GM12878 (cell line): ENCODE measurements around the gene PPP1R27. TPM values are rescaled to one million over a fixed set of nuclear protein-coding genes. Genes with fewer than 3 reads are reported as not detected.

Source experiments
- BRCA1 ChIP-seq: IDR thresholded peaks from 2 replicates; pipeline ENCODE4 v1.6.1; 2011; ENCODE audit warnings: low read depth, low read length, improper control_type of control experiment
- CBFB ChIP-seq: IDR thresholded peaks from 2 replicates; pipeline ENCODE4 v1.6.1; 2016; ENCODE audit warnings: antibody characterized with exemption, low read depth
- CBX3 ChIP-seq: fragments of 200-600 bp; sonication (generic); IDR thresholded peaks from 2 replicates; pipeline ENCODE4 v1.6.1; 2016; ENCODE audit warnings: low read depth, borderline replicate concordance
- EZH2 ChIP-seq: IDR thresholded peaks from 2 replicates; pipeline ENCODE4 v1.6.1; 2012; ENCODE audit warnings: low read depth, mild to moderate bottlenecking, control low read depth, inconsistent platforms, low read length, borderline replicate concordance; ENCODE audit not compliant: control insufficient read depth
- HDAC2 ChIP-seq: fragments of 200-600 bp; sonication (generic); IDR thresholded peaks from 2 replicates; pipeline ENCODE4 v1.6.1; 2017
- IKZF2 ChIP-seq, 2 experiments: fragments of 450-650 bp; IDR thresholded peaks; 2 replicates each; pipeline ENCODE4 v1.6.1; 2017; ENCODE audit warnings: mild to moderate bottlenecking in 2 of 2, moderate library complexity in 2 of 2
- JUND ChIP-seq: IDR thresholded peaks from 2 replicates; pipeline ENCODE4 v1.6.1; 2012; ENCODE audit warnings: low read depth, mild to moderate bottlenecking, low read length, improper control_type of control experiment, moderate library complexity
- NRF1 ChIP-seq: conservative IDR thresholded peaks from 2 replicates; pipeline ENCODE4 v1.6.1; 2011; ENCODE audit warnings: mild to moderate bottlenecking, low read depth, low read length, improper control_type of control experiment
- SMAD5 ChIP-seq: IDR thresholded peaks from 2 replicates; pipeline ENCODE4 v1.6.1; 2016; ENCODE audit warnings: antibody characterized with exemption, low read depth
- STAT1 ChIP-seq: fragments of 450-650 bp; conservative IDR thresholded peaks from 2 replicates; pipeline ENCODE4 v1.6.1; 2014; ENCODE audit warnings: antibody characterized with exemption, mild to moderate bottlenecking
- ZNF622 ChIP-seq: fragments of 450-650 bp; IDR thresholded peaks from 2 replicates; pipeline ENCODE4 v1.6.1; 2017; ENCODE audit warnings: mild to moderate bottlenecking, inconsistent platforms
- polyA plus RNA-seq, 11 experiments: library from polyadenylated mRNA; depleted of rRNA in 4 of 11; unstranded in 6 of 11; stranded (reverse) in 5 of 11; fragments of >200 nt; fragmentation: Nextera tagmentation in 4 of 11; fragmentation: Illumina TruSeq in 1 of 11; extraction: Ambion mirVana in 4 of 11; extraction: Trizol in 1 of 11; gene quantifications; 1 replicate in 1 of 11; 2 replicates in 10 of 11; pipeline versions ENCODE4 v1.2.1 to v1.2.3, GENCODE V29; 2011 to 2016; ENCODE audit warnings: inconsistent platforms in 2 of 11, missing spikeins in 2 of 11, low read depth in 1 of 11
- total RNA-seq, 4 experiments: library from RNA; depleted of rRNA in 3 of 4; stranded (reverse); fragments of >200 nt in 3 of 4; fragmentation: Illumina TruSeq in 1 of 4; extraction: Trizol in 1 of 4; gene quantifications; 2 replicates each; pipeline versions ENCODE4 v1.2.1 to v1.2.3, GENCODE V29; 2013 to 2021
- TF ChIP-seq, protein P1 (sequence below): IDR thresholded peaks from 2 replicates; pipeline ENCODE4 v1.6.1; 2011; ENCODE audit warnings: low read depth, mild to moderate bottlenecking, low read length, moderate library complexity, borderline replicate concordance; ENCODE audit errors: extremely low read depth
- TF ChIP-seq, protein P2 (sequence below): IDR thresholded peaks from 2 replicates; pipeline ENCODE4 v1.6.1; 2012; ENCODE audit warnings: low read depth, low read length, improper control_type of control experiment
- TF ChIP-seq, protein P3 (sequence below): fragments of 450-650 bp; formaldehyde crosslinking; IDR thresholded peaks from 2 replicates; pipeline ENCODE4 v1.4.0; 2020; ENCODE audit warnings: mild to moderate bottlenecking, moderate library complexity
- TF ChIP-seq, protein P4 (sequence below): IDR thresholded peaks from 2 replicates; pipeline ENCODE4 v1.6.1; 2011; ENCODE audit warnings: low read depth, low read length, improper control_type of control experiment, borderline replicate concordance
- TF ChIP-seq, protein P5 (sequence below): IDR thresholded peaks from 2 replicates; pipeline ENCODE4 v1.6.1; 2011; ENCODE audit warnings: borderline replicate concordance, low read depth, mild to moderate bottlenecking, moderate library complexity, low read length; ENCODE audit not compliant: insufficient read depth, poor library complexity, severe bottlenecking
- TF ChIP-seq, protein P6 (sequence below): fragments of 450-650 bp; formaldehyde crosslinking; IDR thresholded peaks from 2 replicates; pipeline ENCODE4 v1.4.0; 2022; ENCODE audit warnings: mild to moderate bottlenecking, moderate library complexity

The PPP1R27 gene
- total and polyA plus RNA-seq, 10 of the 15 experiments (the other 5 are each of a cell fraction or from before 2014, with no cell fraction given): 0.17 to 1.6 (median 0.49) TPM; not detected in 3

DNA sequence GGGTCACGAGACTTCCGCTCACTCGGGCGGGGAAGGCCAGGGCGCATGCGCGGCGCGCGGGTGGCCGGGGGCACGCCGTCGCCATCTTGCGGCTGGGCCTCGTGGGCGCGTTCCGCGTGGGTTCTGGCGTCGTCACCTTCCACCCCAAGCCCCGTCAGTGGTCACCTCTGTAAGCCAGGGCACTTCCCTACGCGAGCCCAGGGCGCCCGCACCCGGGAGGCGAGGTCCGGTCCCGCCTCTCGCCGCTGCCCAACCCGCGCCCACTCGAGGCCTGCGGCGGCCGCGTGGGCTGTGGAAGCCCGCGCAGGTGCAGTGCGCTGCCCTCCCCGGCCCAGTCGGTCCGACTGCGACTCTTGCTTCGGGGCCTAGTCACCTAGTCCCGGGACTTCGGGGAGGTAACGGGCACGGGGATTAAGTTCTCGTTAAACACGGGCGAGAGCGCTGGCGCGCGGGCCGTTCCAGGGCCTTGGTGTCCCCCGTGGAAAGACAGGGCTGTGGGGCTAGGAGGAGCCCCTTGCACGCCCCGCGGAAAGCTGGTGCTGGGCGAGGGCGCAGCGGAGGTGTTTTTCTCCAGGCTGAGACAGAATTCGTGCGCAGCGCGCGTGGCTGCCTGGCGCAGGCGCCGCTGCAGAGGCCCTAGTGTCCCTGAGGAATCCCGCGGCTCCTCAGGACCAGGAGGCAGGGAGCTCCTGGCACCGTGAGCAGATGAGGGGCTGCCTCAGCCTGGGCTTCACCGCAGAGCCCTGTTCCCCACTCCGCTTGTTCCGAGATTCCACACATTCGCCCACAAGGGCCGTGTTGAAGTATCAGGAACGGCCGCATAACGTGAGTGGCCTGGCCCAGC, 36.8 kb upstream of the PPP1R27 start (continued):
- TF ChIP-seq, protein P1, sequence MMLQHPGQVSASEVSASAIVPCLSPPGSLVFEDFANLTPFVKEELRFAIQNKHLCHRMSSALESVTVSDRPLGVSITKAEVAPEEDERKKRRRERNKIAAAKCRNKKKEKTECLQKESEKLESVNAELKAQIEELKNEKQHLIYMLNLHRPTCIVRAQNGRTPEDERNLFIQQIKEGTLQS: peak; percentile 70; the same call in 1 of the 2 replicates
- TF ChIP-seq NRF1 (peak; percentile 80), EZH2 (no peak), CBX3 (no peak), ZNF622 (no peak), CBFB (no peak), IKZF2 (IDR thresholded peaks at IDR 0.05) (no peak; a peak in 1 of 4 replicates), STAT1 (0 out of 2 replicates have a peak, but pooled peaks have one; percentile 48), JUND (no peak), SMAD5 (peak; percentile 46; the same call in 1 of the 2 replicates), HDAC2 (no peak), BRCA1 (no peak)
- TF ChIP-seq, protein P2, sequence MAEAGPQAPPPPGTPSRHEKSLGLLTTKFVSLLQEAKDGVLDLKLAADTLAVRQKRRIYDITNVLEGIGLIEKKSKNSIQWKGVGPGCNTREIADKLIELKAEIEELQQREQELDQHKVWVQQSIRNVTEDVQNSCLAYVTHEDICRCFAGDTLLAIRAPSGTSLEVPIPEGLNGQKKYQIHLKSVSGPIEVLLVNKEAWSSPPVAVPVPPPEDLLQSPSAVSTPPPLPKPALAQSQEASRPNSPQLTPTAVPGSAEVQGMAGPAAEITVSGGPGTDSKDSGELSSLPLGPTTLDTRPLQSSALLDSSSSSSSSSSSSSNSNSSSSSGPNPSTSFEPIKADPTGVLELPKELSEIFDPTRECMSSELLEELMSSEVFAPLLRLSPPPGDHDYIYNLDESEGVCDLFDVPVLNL: peak; percentile 23; the same call in 1 of the 2 replicates
- TF ChIP-seq, protein P3, sequence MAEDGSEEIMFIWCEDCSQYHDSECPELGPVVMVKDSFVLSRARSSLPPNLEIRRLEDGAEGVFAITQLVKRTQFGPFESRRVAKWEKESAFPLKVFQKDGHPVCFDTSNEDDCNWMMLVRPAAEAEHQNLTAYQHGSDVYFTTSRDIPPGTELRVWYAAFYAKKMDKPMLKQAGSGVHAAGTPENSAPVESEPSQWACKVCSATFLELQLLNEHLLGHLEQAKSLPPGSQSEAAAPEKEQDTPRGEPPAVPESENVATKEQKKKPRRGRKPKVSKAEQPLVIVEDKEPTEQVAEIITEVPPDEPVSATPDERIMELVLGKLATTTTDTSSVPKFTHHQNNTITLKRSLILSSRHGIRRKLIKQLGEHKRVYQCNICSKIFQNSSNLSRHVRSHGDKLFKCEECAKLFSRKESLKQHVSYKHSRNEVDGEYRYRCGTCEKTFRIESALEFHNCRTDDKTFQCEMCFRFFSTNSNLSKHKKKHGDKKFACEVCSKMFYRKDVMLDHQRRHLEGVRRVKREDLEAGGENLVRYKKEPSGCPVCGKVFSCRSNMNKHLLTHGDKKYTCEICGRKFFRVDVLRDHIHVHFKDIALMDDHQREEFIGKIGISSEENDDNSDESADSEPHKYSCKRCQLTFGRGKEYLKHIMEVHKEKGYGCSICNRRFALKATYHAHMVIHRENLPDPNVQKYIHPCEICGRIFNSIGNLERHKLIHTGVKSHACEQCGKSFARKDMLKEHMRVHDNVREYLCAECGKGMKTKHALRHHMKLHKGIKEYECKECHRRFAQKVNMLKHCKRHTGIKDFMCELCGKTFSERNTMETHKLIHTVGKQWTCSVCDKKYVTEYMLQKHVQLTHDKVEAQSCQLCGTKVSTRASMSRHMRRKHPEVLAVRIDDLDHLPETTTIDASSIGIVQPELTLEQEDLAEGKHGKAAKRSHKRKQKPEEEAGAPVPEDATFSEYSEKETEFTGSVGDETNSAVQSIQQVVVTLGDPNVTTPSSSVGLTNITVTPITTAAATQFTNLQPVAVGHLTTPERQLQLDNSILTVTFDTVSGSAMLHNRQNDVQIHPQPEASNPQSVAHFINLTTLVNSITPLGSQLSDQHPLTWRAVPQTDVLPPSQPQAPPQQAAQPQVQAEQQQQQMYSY (CRISPR knock-in tag): no peak
- TF ChIP-seq, protein P4, sequence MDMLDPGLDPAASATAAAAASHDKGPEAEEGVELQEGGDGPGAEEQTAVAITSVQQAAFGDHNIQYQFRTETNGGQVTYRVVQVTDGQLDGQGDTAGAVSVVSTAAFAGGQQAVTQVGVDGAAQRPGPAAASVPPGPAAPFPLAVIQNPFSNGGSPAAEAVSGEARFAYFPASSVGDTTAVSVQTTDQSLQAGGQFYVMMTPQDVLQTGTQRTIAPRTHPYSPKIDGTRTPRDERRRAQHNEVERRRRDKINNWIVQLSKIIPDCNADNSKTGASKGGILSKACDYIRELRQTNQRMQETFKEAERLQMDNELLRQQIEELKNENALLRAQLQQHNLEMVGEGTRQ: peak; percentile 36; the same call in 1 of the 2 replicates
- TF ChIP-seq, protein P5, sequence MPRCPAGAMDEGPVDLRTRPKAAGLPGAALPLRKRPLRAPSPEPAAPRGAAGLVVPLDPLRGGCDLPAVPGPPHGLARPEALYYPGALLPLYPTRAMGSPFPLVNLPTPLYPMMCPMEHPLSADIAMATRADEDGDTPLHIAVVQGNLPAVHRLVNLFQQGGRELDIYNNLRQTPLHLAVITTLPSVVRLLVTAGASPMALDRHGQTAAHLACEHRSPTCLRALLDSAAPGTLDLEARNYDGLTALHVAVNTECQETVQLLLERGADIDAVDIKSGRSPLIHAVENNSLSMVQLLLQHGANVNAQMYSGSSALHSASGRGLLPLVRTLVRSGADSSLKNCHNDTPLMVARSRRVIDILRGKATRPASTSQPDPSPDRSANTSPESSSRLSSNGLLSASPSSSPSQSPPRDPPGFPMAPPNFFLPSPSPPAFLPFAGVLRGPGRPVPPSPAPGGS: peak; percentile 44
- TF ChIP-seq, protein P6, sequence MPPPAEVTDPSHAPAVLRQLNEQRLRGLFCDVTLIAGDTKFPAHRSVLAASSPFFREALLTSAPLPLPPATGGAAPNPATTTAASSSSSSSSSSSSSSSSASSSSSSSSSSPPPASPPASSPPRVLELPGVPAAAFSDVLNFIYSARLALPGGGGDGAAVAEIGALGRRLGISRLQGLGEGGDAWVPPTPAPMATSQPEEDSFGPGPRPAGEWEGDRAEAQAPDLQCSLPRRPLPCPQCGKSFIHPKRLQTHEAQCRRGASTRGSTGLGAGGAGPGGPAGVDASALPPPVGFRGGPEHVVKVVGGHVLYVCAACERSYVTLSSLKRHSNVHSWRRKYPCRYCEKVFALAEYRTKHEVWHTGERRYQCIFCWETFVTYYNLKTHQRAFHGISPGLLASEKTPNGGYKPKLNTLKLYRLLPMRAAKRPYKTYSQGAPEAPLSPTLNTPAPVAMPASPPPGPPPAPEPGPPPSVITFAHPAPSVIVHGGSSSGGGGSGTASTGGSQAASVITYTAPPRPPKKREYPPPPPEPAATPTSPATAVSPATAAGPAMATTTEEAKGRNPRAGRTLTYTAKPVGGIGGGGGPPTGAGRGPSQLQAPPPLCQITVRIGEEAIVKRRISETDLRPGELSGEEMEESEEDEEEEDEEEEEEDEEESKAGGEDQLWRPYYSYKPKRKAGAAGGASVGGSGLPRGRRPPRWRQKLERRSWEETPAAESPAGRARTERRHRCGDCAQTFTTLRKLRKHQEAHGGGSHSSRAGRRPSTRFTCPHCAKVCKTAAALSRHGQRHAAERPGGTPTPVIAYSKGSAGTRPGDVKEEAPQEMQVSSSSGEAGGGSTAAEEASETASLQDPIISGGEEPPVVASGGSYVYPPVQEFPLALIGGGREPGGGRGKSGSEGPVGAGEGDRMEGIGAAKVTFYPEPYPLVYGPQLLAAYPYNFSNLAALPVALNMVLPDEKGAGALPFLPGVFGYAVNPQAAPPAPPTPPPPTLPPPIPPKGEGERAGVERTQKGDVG: 0 out of 2 replicates have a peak, but pooled peaks have one; percentile 32
